WTC11 (cell line): ENCODE data around the gene C20orf144. TPM values are rescaled to one million over a fixed set of nuclear protein-coding genes. Genes with fewer than 3 reads are reported as not detected.

Source experiments
- ATAC-seq: fragments of 200-7000 bp; cut with Tn5 transposase; 2 replicates; pipeline ENCODE4 v1.10.0; 2021; ENCODE audit warnings: mild to moderate bottlenecking, moderate library complexity
- CTCF ChIA-PET: fragments of 300-600 bp; sonication (Branson Sonifier 250); formaldehyde crosslinking; loops from one replicate; lab custom pipeline; 2021; ENCODE audit warnings: antibody characterized with exemption; lab: Charles Lee
- POLR2A ChIA-PET: fragments of 350-600 bp; sonication (Branson Sonifier 250); formaldehyde crosslinking; loops from one replicate; lab custom pipeline; 2021; ENCODE audit warnings: antibody characterized with exemption; lab: Charles Lee
- DNase-seq: peaks from one replicate; pipeline ENCODE4 v3.0.0; 2021; ENCODE audit warnings: low spot score
- H3K27ac Mint-ChIP-seq: 2 replicates; pipeline ENCODE4 v1.8.0; 2021; ENCODE audit warnings: mixed read lengths
- H3K27me3 Mint-ChIP-seq: 2 replicates; pipeline ENCODE4 v1.8.0; 2021; ENCODE audit warnings: low read depth, mild to moderate bottlenecking, moderate library complexity, mixed read lengths
- H3K36me3 Mint-ChIP-seq: 2 replicates; pipeline ENCODE4 v1.8.0; 2021; ENCODE audit warnings: mixed read lengths
- H3K4me1 Mint-ChIP-seq: 2 replicates; pipeline ENCODE4 v1.8.0; 2022; ENCODE audit warnings: mixed read lengths
- H3K4me3 Mint-ChIP-seq: 2 replicates; pipeline ENCODE4 v1.8.0; 2021; ENCODE audit warnings: mild to moderate bottlenecking, moderate library complexity, mixed read lengths
- H3K9me3 Mint-ChIP-seq: 2 replicates; pipeline ENCODE4 v1.8.0; 2021; ENCODE audit warnings: mixed read lengths
- ETV6 ChIP-seq: sonication (generic); formaldehyde crosslinking; IDR thresholded peaks from 2 replicates; pipeline ENCODE4 v1.8.1; 2022; ENCODE audit warnings: mild to moderate bottlenecking, missing genetic modification reagents
- FOXK1 ChIP-seq: sonication (generic); formaldehyde crosslinking; IDR thresholded peaks from 2 replicates; pipeline ENCODE4 v1.8.0; 2022; ENCODE audit warnings: mild to moderate bottlenecking, moderate library complexity, missing genetic modification reagents
- FOXP1 ChIP-seq: sonication (generic); formaldehyde crosslinking; IDR thresholded peaks from 2 replicates; pipeline ENCODE4 v1.8.0; 2022; ENCODE audit warnings: missing genetic modification reagents, mild to moderate bottlenecking, moderate library complexity, borderline replicate concordance
- GABPB1 ChIP-seq: sonication (generic); formaldehyde crosslinking; IDR thresholded peaks from 2 replicates; pipeline ENCODE4 v1.8.1; 2023; ENCODE audit warnings: mild to moderate bottlenecking, missing genetic modification reagents
- GTF2I ChIP-seq: fragments of 250-450 bp; sonication (Bioruptor Pico); conservative IDR thresholded peaks from 2 replicates; pipeline ENCODE4 v1.4.0; 2021; ENCODE audit warnings: mild to moderate bottlenecking
- JAZF1 ChIP-seq: fragments of 250-450 bp; sonication (Bioruptor Pico); IDR thresholded peaks from 2 replicates; pipeline ENCODE4 v1.9.0; 2021; ENCODE audit warnings: moderate library complexity, mild to moderate bottlenecking, inconsistent platforms
- SOX15 ChIP-seq: fragments of 250-450 bp; sonication (Bioruptor Pico); IDR thresholded peaks from 2 replicates; pipeline ENCODE4 v1.9.0; 2021; ENCODE audit warnings: mild to moderate bottlenecking
- TEAD1 ChIP-seq: sonication (generic); formaldehyde crosslinking; IDR thresholded peaks from 2 replicates; pipeline ENCODE4 v1.8.0; 2022; ENCODE audit warnings: mild to moderate bottlenecking, missing genetic modification reagents
- TEAD4 ChIP-seq: sonication (generic); formaldehyde crosslinking; IDR thresholded peaks from 2 replicates; pipeline ENCODE4 v1.8.0; 2022; ENCODE audit warnings: mild to moderate bottlenecking, missing genetic modification reagents
- ZNF317 ChIP-seq: sonication (generic); formaldehyde crosslinking; IDR thresholded peaks from 2 replicates; pipeline ENCODE4 v1.8.1; 2023; ENCODE audit warnings: low read depth, mild to moderate bottlenecking, moderate library complexity, missing genetic modification reagents, borderline replicate concordance
- ZNF396 ChIP-seq: fragments of 250-450 bp; sonication (Bioruptor Pico); IDR thresholded peaks from 2 replicates; pipeline ENCODE4 v1.8.0; 2021; ENCODE audit warnings: mild to moderate bottlenecking, moderate library complexity, borderline replicate concordance
- ZNF416 ChIP-seq: fragments of 250-450 bp; sonication (Bioruptor Pico); IDR thresholded peaks from 2 replicates; pipeline ENCODE4 v1.9.0; 2021; ENCODE audit warnings: mild to moderate bottlenecking, inconsistent platforms
- total RNA-seq: library from RNA; stranded (reverse); gene quantifications from 3 replicates; pipeline ENCODE4 v1.2.3, GENCODE V29; 2021
- TF ChIP-seq, protein P1 (sequence below): fragments of 250-450 bp; sonication (Bioruptor Pico); IDR thresholded peaks from 2 replicates; pipeline ENCODE4 v2.1.2; 2022; ENCODE audit warnings: mild to moderate bottlenecking, moderate library complexity
- TF ChIP-seq, protein P2 (sequence below): sonication (generic); formaldehyde crosslinking; IDR thresholded peaks from 2 replicates; pipeline ENCODE4 v1.8.1; 2023; ENCODE audit warnings: mild to moderate bottlenecking, missing genetic modification reagents
- TF ChIP-seq, protein P3 (sequence below): sonication (generic); formaldehyde crosslinking; IDR thresholded peaks from 2 replicates; pipeline ENCODE4 v1.8.0; 2023; ENCODE audit warnings: missing genetic modification reagents, mild to moderate bottlenecking, borderline replicate concordance
- TF ChIP-seq, protein P4 (sequence below): sonication (generic); formaldehyde crosslinking; IDR thresholded peaks from 2 replicates; pipeline ENCODE4 v1.8.0; 2023; ENCODE audit warnings: mild to moderate bottlenecking, missing genetic modification reagents
- TF ChIP-seq, protein P5 (sequence below): sonication (generic); formaldehyde crosslinking; IDR thresholded peaks from 2 replicates; pipeline ENCODE4 v1.8.1; 2023; ENCODE audit warnings: mild to moderate bottlenecking, missing genetic modification reagents, moderate library complexity
- TF ChIP-seq, protein P6 (sequence below): fragments of 250-450 bp; sonication (Bioruptor Pico); IDR thresholded peaks from 2 replicates; pipeline ENCODE4 v1.8.0; 2021; ENCODE audit warnings: mild to moderate bottlenecking
- TF ChIP-seq, protein P7 (sequence below): sonication (generic); formaldehyde crosslinking; IDR thresholded peaks from 2 replicates; pipeline ENCODE4 v1.8.0; 2022; ENCODE audit warnings: mild to moderate bottlenecking, missing genetic modification reagents

Gene C20orf144
- total RNA-seq, 1 experiment from 2014 or later, result 0.09 TPM

DNA sequence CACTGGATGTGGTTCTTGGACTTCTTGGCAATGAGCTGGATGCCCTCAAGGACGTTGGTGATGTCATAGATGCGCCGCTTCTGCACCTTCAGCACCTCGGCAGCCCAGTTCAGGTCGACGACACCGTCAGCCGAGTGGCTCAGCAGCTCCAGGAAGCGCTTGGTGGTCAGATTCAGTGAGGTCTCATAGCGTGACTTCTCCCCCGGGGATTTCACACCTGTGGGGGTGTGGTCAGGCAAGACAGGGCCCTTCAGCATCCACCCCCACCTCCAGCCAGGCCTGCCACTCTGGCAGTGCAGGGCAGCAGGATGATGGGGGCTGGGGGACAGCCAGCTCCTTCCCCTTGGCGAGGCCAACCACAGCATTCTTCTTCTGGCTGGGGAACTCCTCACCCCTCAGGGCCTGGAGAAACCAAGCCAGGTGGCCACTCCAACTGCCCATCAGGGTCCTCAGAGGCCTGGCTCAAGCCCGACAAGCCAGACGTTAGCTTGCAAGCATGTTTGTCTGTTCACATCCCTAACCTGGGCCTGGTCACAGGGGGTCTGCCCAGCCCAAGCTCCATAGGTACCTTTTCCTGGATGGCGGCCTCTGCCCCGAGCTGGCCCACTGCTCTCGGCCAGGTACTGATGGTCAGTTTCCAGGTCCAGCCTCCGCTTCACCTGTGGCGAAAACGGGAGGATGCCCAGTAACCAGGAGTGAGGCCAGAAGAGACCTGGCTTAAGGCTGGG, 17.8 kb downstream of the C20orf144 start:
- H3K9me3 Mint-ChIP-seq, result no peaks in the 10 kb centered on the region
- 0 out of 2 replicates have a peak overlapping the region, but pooled peaks have one; percentile 19 for H3K27ac Mint-ChIP-seq
- POLR2A ChIA-PET, result interaction anchor here (1.2 kb wide), 1 partner anchor 13 kb away, joined by 3 read pairs; the partner anchor contains the start of gene ACTL10
- H3K36me3 Mint-ChIP-seq, result peaks cover 27% of the 10 kb centered on the region
- DNase-seq, result no peak
- H3K4me1 Mint-ChIP-seq, result peaks cover 25% of the 10 kb centered on the region
- TF ChIP-seq, protein P1, sequence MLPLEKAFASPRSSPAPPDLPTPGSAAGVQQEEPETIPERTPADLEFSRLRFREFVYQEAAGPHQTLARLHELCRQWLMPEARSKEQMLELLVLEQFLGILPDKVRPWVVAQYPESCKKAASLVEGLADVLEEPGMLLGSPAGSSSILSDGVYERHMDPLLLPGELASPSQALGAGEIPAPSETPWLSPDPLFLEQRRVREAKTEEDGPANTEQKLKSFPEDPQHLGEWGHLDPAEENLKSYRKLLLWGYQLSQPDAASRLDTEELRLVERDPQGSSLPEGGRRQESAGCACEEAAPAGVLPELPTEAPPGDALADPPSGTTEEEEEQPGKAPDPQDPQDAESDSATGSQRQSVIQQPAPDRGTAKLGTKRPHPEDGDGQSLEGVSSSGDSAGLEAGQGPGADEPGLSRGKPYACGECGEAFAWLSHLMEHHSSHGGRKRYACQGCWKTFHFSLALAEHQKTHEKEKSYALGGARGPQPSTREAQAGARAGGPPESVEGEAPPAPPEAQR, result no peak
- TF ChIP-seq FOXP1 (CRISPR knock-in tag), result no peak
- TF ChIP-seq ETV6 (CRISPR knock-in tag), result no peak
- TF ChIP-seq, protein P2, sequence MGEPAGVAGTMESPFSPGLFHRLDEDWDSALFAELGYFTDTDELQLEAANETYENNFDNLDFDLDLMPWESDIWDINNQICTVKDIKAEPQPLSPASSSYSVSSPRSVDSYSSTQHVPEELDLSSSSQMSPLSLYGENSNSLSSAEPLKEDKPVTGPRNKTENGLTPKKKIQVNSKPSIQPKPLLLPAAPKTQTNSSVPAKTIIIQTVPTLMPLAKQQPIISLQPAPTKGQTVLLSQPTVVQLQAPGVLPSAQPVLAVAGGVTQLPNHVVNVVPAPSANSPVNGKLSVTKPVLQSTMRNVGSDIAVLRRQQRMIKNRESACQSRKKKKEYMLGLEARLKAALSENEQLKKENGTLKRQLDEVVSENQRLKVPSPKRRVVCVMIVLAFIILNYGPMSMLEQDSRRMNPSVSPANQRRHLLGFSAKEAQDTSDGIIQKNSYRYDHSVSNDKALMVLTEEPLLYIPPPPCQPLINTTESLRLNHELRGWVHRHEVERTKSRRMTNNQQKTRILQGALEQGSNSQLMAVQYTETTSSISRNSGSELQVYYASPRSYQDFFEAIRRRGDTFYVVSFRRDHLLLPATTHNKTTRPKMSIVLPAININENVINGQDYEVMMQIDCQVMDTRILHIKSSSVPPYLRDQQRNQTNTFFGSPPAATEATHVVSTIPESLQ (CRISPR knock-in tag), result no peak
- TF ChIP-seq, protein P3, sequence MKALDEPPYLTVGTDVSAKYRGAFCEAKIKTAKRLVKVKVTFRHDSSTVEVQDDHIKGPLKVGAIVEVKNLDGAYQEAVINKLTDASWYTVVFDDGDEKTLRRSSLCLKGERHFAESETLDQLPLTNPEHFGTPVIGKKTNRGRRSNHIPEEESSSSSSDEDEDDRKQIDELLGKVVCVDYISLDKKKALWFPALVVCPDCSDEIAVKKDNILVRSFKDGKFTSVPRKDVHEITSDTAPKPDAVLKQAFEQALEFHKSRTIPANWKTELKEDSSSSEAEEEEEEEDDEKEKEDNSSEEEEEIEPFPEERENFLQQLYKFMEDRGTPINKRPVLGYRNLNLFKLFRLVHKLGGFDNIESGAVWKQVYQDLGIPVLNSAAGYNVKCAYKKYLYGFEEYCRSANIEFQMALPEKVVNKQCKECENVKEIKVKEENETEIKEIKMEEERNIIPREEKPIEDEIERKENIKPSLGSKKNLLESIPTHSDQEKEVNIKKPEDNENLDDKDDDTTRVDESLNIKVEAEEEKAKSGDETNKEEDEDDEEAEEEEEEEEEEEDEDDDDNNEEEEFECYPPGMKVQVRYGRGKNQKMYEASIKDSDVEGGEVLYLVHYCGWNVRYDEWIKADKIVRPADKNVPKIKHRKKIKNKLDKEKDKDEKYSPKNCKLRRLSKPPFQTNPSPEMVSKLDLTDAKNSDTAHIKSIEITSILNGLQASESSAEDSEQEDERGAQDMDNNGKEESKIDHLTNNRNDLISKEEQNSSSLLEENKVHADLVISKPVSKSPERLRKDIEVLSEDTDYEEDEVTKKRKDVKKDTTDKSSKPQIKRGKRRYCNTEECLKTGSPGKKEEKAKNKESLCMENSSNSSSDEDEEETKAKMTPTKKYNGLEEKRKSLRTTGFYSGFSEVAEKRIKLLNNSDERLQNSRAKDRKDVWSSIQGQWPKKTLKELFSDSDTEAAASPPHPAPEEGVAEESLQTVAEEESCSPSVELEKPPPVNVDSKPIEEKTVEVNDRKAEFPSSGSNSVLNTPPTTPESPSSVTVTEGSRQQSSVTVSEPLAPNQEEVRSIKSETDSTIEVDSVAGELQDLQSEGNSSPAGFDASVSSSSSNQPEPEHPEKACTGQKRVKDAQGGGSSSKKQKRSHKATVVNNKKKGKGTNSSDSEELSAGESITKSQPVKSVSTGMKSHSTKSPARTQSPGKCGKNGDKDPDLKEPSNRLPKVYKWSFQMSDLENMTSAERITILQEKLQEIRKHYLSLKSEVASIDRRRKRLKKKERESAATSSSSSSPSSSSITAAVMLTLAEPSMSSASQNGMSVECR (CRISPR knock-in tag), result no peak
- TF ChIP-seq FOXK1 (CRISPR knock-in tag), result no peak
- TF ChIP-seq, protein P4, sequence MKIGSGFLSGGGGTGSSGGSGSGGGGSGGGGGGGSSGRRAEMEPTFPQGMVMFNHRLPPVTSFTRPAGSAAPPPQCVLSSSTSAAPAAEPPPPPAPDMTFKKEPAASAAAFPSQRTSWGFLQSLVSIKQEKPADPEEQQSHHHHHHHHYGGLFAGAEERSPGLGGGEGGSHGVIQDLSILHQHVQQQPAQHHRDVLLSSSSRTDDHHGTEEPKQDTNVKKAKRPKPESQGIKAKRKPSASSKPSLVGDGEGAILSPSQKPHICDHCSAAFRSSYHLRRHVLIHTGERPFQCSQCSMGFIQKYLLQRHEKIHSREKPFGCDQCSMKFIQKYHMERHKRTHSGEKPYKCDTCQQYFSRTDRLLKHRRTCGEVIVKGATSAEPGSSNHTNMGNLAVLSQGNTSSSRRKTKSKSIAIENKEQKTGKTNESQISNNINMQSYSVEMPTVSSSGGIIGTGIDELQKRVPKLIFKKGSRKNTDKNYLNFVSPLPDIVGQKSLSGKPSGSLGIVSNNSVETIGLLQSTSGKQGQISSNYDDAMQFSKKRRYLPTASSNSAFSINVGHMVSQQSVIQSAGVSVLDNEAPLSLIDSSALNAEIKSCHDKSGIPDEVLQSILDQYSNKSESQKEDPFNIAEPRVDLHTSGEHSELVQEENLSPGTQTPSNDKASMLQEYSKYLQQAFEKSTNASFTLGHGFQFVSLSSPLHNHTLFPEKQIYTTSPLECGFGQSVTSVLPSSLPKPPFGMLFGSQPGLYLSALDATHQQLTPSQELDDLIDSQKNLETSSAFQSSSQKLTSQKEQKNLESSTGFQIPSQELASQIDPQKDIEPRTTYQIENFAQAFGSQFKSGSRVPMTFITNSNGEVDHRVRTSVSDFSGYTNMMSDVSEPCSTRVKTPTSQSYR, result no peak
- no peak for TF ChIP-seq TEAD1 (CRISPR knock-in tag)
- TF ChIP-seq, protein P5, sequence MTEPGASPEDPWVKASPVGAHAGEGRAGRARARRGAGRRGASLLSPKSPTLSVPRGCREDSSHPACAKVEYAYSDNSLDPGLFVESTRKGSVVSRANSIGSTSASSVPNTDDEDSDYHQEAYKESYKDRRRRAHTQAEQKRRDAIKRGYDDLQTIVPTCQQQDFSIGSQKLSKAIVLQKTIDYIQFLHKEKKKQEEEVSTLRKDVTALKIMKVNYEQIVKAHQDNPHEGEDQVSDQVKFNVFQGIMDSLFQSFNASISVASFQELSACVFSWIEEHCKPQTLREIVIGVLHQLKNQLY (CRISPR knock-in tag), result no peak
- no peak for TF ChIP-seq ZNF317
- no peak for TF ChIP-seq TEAD4
- TF ChIP-seq ZNF416, result no peak
- TF ChIP-seq, protein P6, sequence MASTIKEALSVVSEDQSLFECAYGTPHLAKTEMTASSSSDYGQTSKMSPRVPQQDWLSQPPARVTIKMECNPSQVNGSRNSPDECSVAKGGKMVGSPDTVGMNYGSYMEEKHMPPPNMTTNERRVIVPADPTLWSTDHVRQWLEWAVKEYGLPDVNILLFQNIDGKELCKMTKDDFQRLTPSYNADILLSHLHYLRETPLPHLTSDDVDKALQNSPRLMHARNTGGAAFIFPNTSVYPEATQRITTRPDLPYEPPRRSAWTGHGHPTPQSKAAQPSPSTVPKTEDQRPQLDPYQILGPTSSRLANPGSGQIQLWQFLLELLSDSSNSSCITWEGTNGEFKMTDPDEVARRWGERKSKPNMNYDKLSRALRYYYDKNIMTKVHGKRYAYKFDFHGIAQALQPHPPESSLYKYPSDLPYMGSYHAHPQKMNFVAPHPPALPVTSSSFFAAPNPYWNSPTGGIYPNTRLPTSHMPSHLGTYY (CRISPR knock-in tag), result no peak
- TF ChIP-seq JAZF1 (CRISPR knock-in tag), result no peak
- no peak for TF ChIP-seq GTF2I
- TF ChIP-seq, protein P7, sequence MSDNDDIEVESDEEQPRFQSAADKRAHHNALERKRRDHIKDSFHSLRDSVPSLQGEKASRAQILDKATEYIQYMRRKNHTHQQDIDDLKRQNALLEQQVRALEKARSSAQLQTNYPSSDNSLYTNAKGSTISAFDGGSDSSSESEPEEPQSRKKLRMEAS (CRISPR knock-in tag), result no peak
- TF ChIP-seq ZNF396 (CRISPR knock-in tag), result no peak
- no peak for TF ChIP-seq GABPB1 (CRISPR knock-in tag)
- TF ChIP-seq SOX15 (CRISPR knock-in tag), result no peak
- no peaks in the 10 kb centered on the region for H3K27me3 Mint-ChIP-seq
- no peak for ATAC-seq
- CTCF ChIA-PET, result interaction anchor here (0.6 to 4.8 kb wide), 3 partner anchors 12 to 1116 kb away, joined by 4 to 24 read pairs (median 4); partner anchors contain the start of gene ACTL10
- H3K4me3 Mint-ChIP-seq, result no peak overlapping the region
